ENCODE measurements around the gene PRUNE2. TPM values are rescaled to one million over a fixed set of nuclear protein-coding genes. Genes with fewer than 3 reads are reported as not detected.

The PRUNE2 gene
- total RNA-seq, 1 donor from 2014 or later, result 4.9 TPM

DNA sequence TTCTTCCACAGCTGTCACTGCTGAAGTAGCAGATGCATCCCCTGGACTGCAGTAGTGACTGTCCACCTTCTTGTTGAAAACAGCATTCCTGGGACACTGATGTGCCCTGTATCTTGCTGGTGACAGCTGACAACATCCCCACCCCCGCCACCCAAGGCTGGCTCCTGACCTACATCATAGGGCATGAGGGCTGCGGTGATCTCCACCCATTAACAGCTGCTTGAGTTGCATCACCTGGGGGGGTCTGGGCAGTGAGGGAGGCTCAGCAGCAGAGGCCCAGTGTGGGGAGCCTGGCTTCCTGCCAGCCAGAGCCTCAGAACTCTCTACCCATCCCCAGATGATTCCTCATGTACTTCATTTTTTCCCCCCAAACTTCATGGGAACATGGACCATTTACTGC lies 4.1 kb downstream of the PRUNE2 start:
- no peak for ATAC-seq

DNA sequence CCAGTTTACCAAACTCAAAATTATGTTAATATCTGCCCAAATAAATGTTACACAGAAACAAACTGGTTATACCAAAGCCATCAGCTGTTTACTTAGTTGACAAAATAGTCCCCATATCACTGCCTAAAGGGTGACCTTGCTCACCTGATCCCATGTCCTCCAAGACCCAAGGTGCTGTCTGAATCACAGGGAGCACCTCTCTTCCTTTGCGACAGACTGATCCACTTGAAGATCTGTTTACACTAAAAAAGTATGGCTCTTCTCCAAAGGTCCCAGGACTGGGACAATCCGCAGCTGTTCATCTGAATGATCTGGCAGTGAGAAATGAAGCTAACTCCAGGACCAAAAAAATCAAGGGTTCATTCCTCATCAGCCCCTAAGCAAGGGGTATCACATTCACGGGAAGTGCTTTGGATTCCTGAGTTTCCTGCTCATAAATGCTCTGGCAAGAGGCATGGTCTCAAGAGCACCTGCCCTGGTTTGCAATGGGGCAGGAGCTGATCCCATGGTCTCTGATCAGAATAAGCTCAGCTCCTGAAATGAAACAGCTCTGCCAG lies 5.0 kb downstream of the PRUNE2 start:
- no peak for ATAC-seq

DNA sequence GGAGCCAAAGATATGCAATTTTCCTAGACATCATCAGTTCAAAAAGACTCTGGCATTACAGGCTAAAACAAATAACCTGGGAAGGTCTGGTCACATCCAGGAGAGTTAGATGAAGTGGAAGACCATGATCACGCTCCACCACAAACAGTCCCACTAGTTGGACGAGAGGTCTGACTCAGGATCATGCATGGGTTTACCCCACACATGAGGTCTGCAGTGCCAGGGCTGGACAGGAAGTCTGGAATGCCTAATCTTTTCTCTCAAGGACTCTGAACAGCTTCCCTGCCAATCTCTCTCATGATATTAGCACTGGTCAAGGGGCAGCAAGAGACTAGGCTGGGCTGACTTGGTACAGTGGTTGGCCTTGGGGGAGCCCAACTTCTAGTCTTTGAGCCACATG lies 7.1 kb downstream of the PRUNE2 start:
- no peak for ATAC-seq

DNA sequence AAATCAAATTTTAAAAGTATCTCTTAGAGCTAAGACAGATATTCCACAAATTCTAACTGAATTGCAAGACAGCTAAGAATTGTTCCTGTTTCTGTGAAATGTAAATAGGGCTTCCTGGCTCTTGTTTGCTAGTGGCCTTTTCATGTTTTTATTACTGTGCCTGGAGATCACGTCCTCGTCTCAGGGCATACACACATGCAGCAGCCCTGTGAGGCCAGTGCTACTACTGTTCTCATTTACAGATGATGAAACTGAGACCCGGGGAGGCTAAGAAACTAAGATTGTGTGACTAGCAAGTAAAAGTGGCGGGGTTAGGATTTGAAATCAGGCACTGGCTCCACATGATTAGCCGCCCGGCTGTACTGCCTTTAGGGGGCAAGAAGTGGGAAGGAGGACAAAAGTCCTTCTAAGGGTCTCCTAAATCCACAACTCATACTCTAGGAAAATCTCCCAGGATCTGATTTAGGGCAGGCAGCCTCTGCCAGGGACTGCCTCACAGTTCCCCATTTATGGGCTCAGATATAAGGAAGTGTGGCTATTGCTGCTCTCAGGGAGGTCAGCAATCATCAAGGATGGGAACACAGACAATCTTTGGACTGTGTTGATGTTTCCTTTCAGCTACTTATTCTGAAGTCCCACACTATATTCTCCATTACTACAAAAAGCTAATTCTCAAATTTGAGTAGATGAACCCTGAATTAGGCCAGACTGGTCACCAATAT lies 7.9 kb downstream of the PRUNE2 start:
- no peak for ATAC-seq

DNA sequence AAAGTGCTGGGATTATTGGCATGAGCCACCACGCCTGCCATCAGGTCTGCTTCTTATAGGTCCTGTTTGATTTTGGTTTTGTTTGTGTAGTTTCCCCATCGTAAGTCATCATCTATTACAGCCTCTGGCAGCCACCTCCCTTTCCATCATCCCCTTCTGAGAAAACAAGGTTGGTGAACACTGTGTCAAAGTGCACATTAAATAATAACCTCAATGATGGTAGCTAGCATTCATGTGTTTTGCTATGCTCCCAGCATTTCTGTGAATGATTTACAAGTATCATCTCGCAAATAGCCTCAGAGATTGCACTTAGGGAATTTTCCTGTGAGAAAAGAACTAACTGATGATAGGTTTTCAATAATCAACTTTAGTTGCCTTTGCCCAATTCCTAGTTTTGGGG lies 9.9 kb downstream of the PRUNE2 start:
- no peak for ATAC-seq

DNA sequence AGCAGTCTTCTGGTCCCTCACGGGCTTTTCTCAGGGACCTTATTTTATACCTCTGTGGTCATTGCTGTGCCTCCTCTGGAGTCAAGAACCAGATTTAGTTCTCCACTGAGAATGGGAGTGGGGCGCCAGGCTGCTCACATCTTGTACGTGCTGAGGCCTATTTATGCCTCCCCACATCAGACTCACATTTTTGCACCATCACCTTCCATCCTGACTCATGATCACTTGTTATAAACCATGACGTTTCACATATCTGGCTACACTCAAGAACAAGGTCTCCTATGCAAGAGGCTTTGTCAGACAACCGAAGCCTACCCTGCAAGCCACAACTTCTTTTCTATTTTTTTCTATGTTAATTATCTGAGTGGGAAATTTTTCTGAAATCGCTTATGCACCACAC lies 10.7 kb downstream of the PRUNE2 start:
- no peak for ATAC-seq

DNA sequence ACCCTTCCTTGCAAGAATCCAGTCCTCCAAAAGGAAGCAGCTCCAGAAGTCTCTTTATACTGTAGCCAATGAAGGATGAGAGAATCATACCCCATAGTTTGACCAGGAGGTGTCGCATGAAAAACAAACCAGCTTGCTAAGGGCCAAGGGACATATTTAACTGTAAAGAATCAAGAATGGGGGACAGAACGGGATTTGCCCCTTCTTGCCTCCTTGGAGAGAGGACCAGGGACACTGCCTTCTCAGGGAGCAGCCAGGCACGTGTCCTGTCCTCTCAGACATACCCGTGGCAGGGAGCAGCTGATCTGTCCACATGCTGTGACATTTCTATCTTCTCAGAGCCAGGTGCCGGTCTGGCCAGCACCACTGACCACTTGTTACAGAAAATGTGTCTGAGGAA lies 11.7 kb downstream of the PRUNE2 start:
- ATAC-seq, result no peak

DNA sequence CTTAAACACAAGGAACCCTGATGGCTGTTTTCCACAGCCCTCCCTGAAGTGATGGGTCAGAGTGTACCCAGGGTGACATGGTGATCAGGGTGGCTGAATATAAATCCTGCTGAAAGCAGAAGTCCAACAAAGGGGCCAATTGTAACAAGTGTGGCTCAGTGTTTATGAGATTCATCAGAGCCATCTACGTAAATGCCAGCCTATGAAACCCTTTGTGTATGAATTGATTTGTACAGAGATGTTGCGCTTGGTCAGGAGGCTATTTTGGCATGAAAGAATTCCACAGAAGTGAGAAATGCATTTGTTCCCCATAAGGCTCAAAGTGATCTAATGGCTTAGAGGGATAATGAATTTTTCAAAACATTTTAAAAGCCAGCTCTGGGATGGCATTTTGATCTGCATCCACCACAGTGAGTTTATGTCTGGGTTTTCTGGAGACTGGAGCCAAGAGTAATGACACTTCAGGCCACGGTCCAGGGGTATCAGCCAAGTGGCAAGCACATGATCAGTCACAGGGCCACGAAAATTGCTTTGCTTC lies 12.4 kb downstream of the PRUNE2 start:
- ATAC-seq, result no peak

DNA sequence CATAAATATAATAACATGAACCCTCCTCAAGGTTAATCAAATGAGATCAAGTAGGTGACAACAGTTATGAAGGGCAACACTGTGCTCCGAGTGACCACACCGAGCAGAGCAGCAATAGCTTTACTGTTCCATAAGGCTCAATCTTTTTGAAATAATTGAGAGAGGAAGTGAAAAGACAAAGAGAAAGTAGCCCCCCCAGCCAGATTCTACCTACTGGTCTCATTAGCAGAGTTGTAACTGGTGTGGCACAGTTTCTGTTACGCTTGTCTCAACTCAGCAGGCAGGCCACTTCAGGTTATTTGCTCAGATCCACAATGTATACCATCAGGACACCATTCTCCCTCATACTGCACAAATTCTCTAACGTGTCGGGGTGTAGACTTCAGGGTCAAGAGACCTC lies 14.0 kb downstream of the PRUNE2 start:
- no peak for ATAC-seq

DNA sequence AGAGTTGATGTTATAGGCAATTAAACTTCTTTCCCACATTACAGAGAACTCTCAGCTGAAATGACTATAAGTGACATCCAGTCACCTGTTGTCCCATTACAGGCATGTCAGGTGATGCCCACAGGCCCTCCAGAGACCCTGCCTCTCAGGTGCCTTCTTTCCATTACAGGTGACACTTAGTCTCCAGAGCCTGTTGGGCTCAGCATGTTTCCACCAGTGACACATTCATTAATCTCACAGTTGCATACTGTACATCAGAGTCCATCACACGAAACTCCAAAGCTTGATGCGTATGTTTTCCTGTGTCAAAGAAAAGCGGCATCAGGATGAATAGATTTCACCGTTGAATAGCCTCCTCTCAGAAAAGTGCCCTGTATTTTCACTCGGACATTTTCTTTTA lies 14.6 kb downstream of the PRUNE2 start:
- ATAC-seq, result no peak

DNA sequence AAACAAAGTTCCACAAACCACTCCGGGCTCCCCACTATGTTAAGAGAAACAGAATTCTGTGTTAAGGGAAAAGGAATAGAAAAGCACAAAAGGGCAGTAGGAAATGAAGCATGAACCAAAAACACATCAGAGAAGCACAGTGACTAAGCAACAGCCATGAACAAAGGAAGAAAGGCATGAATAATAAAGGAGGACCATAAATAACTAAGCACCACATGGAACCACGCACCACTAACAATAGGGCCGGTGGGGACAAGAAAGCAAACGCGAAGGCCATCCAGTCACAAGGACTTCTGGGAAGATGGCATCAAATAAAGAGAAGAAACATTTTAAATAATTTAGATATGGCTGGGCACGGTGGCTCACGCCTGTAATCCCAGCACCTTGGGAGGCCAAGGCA lies 18.0 kb downstream of the PRUNE2 start:
- ATAC-seq, result no peak

DNA sequence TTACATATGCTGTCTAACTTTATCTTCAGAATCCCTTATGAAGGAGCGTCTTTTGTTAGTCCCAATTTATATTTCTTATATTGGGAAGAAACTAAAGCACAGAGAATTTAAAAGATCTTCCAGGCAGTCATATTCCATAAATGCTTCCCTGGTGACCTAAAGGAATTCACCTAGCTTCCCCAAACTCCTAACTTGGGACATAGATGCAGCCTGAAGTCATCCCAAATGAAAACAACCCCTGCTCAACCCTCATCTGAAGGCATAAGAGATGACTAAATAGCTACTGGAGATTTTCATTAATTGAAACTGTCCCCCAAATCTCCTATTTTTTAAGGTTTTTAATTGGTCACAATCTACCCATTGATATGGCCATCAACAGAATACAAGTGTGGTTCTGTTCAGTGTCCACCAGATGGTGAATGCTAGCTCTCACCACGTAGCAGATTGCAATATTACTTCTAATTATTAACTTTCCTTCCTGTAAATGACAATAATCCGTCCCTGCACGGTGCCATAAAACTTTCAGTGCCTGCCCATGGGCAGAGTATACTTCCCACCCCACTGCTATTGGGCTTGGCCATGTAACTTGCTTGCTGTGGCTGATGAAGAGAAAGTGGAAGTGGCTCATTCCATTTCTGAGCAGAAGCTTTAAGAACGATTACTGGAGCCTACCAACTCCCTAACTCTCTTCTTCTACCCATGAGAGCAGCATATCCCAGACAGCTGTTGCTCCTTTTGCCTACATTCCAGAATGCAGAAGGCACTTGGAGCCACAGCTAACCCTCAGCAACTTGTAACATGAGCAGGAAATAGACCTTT lies 18.7 kb downstream of the PRUNE2 start:
- no peak for ATAC-seq

DNA sequence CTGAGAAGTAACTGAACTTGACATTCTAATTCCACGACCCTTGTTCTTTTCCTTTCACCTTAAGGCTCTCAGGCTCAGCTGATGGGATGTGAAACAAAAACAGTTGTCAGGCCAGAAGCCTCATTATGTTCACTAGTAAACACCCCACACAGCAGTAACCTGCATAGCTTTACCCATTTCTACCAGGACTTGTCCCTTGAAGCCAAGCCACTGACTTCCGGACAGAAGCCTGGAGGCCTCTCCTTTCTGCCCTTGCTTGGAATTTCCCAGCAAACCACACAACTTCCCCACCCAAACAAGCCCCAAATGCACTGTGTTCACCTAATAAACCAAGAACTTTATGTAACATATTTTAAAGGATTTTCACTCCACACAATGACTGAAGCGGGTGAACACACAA lies 19.6 kb downstream of the PRUNE2 start:
- ATAC-seq, result no peak

DNA sequence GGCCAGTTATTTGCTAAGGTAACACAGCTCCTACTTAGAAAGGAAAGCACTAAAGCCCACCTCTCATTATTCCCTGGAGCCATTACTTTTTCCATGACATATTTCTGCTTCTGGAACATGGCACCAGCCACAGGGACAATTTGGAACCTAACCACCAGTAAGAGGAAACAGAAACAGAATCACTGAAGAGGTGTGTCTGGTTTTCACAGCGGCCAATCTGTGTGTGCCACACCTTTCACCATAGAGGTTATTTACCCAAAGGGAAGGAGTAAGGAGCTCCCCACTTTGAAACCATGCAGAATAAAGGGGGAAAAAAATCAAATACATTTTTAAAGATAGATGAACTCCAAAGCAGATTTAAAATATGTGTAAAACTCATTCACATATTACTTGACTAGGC lies 21.1 kb downstream of the PRUNE2 start:
- no peak for ATAC-seq

DNA sequence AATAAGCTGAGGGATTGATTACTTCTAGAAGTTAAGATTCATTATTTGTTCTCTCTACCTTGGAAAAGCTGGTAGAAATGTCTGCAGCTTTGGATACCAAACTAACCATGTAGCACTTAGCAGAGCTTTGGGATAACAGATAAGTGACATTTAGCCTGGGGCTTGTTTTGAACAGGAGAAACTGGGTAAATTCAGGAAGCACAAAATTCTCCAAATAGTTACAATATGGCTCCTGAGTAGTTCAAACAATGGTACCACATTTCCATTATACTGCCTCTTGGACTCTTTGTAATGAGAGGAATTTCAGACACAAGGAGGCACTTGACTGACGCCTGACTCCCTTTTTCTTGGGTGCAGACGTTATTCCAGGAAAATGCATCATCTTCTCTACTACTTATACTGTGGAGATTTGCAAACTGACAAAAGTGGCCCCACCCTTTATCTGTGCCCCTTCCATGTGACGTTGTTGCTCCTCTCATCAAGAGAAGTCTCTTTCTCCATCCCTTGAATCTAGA lies 22.5 kb downstream of the PRUNE2 start:
- no peak for ATAC-seq

DNA sequence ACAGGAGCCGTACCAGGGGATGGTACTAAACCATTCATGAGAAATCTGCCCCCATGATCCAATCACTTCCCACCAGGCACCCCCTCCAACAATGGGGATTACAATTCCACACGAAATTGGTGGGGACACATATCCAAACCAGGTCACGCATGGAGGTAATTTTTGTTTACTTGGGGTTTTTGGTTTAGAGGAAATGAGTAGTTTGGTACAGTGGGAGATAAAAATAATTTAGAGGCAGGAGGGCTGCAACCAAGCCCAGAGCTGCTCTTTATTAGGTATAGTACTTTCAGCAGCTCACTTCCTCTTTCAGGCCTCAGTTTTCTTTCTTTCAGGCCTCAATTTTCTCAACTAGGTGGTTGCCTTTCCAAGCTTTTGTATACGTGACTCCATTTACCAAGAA lies 23.2 kb downstream of the PRUNE2 start:
- ATAC-seq, result no peak

DNA sequence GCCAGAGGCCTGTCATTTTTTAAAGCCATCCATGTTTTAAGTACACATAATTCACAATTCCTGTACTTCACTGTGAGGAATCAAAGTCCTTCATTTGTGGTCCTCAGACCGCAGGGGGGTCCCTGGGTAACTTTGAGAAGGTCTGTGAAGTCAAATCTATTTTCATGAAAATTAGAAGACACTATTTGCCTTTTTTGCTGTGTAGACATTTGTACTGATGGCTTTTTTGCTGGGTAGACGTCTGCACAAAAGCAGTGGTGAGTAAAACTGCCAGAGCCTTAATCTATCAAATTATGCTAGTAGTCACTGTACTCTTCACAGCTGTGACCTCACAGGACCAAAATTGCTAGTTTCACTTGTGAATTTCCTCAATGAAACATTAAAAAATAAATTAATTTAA lies 25.7 kb downstream of the PRUNE2 start:
- no peak for ATAC-seq

DNA sequence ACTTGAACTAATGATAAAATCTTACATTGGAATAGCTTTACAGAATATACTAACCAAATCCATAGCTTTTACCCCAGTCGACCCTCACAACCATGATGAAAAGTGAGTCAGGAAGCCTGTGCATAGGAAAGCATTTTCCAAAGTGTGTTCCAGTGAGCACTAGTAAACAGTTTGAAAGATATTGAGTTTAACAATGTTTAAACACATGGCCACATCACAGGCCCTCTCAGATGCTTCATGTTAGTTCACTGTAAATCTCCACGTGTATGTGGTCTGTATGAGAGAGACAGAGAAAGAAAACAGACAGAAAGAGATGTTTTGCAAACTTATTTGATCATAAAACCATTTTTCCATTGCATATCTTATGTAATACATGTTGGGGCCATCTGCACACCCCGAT lies 27.0 kb downstream of the PRUNE2 start:
- no peak for ATAC-seq

DNA sequence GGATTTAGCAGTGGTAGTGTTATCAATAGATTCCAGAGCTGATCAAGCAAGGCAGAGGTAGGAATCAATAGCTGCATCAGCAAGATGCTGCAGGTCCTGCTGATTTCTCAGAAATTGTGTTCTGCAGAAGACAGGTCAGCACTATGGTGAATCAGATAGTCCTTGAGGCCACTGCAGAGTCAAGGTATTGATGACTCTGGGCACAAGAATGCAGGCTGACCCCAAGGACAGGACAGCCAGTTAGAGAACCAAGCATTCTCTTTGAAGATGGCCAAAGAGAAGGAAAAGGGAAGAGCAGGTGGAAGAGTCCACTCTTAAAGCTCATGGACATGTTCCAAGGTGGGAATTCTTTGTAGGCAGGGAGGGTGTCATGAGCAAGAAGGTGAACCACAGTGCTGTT lies 28.0 kb downstream of the PRUNE2 start:
- no peak for ATAC-seq

DNA sequence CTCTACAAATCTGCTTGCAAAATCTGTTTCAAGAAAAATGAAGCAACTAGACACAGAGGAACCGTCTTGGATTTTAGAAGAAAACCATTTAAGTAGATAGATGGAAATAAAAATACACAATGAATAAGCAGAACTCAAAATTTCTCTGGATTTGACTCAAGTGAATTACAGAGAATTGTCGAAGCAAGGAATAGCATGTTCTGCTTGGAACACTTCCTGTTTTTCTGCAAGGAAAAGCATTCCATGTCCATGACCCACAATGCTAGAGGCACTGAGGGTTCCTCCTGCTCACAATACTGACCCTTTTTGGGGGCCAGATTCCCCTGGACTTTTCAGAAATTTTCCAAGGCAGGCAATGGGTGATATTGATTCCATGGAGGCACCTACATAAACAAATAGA lies 29.8 kb downstream of the PRUNE2 start:
- no peak for ATAC-seq

DNA sequence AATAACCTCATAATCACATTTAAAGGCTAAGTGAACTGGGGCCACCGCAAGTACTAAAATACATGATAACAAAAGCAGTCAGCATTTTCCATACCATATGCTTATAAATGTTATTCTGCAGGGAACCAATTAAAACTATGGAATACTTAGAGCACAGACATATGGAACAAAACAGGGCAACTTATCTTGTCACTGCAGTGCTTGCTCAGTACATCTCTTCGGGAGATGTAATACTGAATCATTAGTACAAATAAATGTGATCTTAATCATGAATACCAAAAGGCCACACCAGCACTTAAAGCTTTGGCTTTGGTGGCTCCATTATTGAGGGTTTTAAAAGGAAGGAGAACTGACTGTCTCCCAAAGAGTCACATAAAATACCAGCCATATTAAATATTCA lies 32.1 kb downstream of the PRUNE2 start:
- ATAC-seq, result no peak

DNA sequence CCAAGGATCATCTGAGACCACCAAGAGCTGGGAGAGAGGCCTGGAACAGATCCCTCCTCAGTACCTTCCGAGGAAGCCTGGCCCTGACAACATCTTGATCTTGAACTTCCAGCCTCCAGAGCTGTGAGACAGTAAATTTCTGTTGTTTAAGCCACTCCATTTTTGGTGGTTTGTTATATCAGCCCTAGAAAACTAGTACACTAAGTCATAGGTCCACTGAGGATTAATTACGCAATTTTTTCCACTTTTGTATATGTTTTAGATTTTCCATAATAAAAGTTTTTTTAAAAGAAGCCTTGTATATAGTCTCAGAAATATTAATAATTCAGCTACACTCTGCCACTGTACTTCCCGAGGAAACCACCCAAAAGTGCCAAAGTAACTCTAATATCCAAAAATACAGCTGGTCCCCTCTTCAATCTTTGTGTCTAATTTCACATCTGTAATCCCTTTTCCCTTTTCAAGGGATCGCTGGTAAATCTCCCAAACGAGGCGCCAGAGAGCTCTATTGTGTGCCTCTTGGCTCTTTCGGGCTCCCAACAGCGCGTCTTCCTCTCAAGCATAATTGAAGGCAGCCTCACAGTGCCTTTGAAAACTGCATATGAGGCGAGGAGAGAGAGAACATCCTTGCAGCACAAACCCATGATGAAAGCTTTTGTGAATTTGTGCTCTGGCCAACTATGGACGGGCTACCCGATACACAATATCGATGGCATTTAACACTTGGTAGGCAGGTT lies 32.7 kb downstream of the PRUNE2 start:
- ATAC-seq, result no peak

DNA sequence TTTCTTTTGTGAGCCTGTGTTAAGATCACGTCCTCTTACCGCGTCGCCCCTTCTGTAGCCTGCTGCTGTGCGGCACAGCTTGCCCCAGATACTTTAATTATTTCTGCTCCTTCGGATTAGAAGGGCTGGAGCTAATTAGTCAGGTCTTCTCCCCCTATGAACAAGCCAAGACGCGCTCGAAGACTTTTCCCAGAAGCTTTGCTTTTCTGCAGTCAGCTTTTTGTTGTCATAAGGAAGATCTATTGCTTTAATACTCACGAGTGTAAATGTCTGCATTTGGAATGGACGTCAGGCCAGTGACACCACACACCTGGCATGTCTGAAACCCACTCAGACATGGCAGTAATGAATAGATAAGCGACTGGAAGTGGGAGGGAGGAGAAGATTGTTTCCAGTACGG lies 37.0 kb downstream of the PRUNE2 start:
- ATAC-seq, result no peak

Measured in esophagus mucosa (tissue), 1 donor.